Testis (tissue), 3 donors: ENCODE measurements around the gene KIAA1958. TPM values are rescaled to one million over a fixed set of nuclear protein-coding genes. Genes with fewer than 3 reads are reported as not detected.

Source experiments
- DNase-seq: peaks from one replicate; pipeline ENCODE4 v3.0.0-alpha.2; 2019
- H3K27ac ChIP-seq, 2 donors: fragments of 200-600 bp; sonication (generic); one replicate each; pipeline ENCODE4 v1.5.1; 2019
- H3K27me3 ChIP-seq: fragments of 200-600 bp; sonication (generic); one replicate; pipeline ENCODE4 v1.5.1; 2019
- H3K36me3 ChIP-seq: fragments of 200-600 bp; sonication (generic); one replicate; pipeline ENCODE4 v1.5.1; 2017; ENCODE audit warnings: low read depth; ENCODE audit errors: missing control alignments
- H3K4me1 ChIP-seq: fragments of 200-600 bp; sonication (generic); one replicate; pipeline ENCODE4 v1.5.1; 2019
- H3K4me3 ChIP-seq, 2 donors: fragments of 200-600 bp; sonication (generic); one replicate each; pipeline ENCODE4 v1.5.1; 2017 to 2019
- H3K9me3 ChIP-seq: fragments of 200-600 bp; sonication (generic); one replicate; pipeline ENCODE4 v1.5.1; 2017
- POLR2A ChIP-seq: fragments of 450-650 bp; IDR thresholded peaks from one replicate; pipeline ENCODE4 v1.6.1; 2017; ENCODE audit warnings: antibody characterized with exemption, mild to moderate bottlenecking, moderate library complexity
- WGBS, 2 donors: methylation state at CpG; one replicate each; pipeline ENCODE4 v1.1.5; 2018; 5-methylcytosine and 5-hydroxymethylcytosine counted together
- intact Hi-C: fragments of 100-400 bp; cut with DNase I; formaldehyde crosslinking; loops from one replicate; pipeline ENCODE4 v1.15.1; 2023; ENCODE audit warnings: low total_unique reads
- polyA plus RNA-seq: library from polyadenylated mRNA; stranded (reverse); fragments of 350-450 nt; fragmentation: Illumina TruSeq; extraction: RNeasy Lipid Tissue Mini Kit (QIAGEN cat#74804); gene quantifications from one replicate; pipeline ENCODE4 v1.2.3, GENCODE V29; 2014; ENCODE audit warnings: low read depth, low replicate concordance; ENCODE audit not compliant: insufficient read depth
- total RNA-seq, 2 donors: library from RNA; depleted of rRNA; stranded (reverse); fragments of >200 nt; gene quantifications; one replicate each; pipeline ENCODE4 v1.2.3, GENCODE V29; 2016
- TF ChIP-seq, protein P1 (sequence below), 3 experiments: fragments of 450-650 bp in 2 of 3; fragments of 200-600 bp in 1 of 3; sonication (generic) in 1 of 3; IDR thresholded peaks; one replicate each; pipeline ENCODE4 v1.5.1; 2016 to 2019; ENCODE audit warnings: antibody characterized with exemption in 3 of 3, mild to moderate bottlenecking in 2 of 3, moderate library complexity in 1 of 3

KIAA1958 gene
- total and polyA plus RNA-seq, 3 donors from 2014 or later: 14.5 to 74.8 (median 66.5) TPM

DNA sequence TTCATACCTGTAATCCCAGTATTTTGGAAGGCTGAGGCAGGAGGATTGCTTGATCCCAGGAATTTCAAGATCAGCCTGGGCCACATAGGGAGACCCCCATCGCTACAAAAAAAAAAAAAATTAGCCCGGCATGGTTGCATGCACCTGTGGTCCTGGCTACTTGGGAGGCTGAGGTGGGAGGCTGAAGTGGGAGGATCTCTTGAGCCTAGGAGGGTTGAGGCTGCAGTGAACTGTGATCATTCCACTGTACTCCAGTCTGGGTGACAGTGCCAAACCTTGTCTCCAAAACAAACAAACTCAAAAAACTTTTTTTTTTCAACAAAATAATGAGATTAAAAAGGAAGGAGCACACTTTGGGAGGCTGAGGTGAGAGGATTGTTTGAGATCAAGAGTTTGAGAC is 14.2 kb downstream of the KIAA1958 start:
- DNase-seq: no peak
- no peaks in the 10 kb centered on the region for H3K36me3 ChIP-seq
- intact Hi-C loops: no loop called here
- H3K4me1 ChIP-seq: peaks cover 27% of the 10 kb centered on the region
- WGBS, 2 donors: 86 to 87% methylated on average over 2 of the region's 2 CpGs
- no peaks in the 10 kb centered on the region for H3K27me3 ChIP-seq
- no peaks in the 10 kb centered on the region for H3K9me3 ChIP-seq
- peak overlapping the region in 1 of 2 donors; percentile 51 for H3K27ac ChIP-seq
- no peak overlapping the region for H3K4me3 ChIP-seq
- TF ChIP-seq, protein P1, sequence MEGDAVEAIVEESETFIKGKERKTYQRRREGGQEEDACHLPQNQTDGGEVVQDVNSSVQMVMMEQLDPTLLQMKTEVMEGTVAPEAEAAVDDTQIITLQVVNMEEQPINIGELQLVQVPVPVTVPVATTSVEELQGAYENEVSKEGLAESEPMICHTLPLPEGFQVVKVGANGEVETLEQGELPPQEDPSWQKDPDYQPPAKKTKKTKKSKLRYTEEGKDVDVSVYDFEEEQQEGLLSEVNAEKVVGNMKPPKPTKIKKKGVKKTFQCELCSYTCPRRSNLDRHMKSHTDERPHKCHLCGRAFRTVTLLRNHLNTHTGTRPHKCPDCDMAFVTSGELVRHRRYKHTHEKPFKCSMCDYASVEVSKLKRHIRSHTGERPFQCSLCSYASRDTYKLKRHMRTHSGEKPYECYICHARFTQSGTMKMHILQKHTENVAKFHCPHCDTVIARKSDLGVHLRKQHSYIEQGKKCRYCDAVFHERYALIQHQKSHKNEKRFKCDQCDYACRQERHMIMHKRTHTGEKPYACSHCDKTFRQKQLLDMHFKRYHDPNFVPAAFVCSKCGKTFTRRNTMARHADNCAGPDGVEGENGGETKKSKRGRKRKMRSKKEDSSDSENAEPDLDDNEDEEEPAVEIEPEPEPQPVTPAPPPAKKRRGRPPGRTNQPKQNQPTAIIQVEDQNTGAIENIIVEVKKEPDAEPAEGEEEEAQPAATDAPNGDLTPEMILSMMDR (IDR thresholded peaks at IDR 0.05): no peak
- TF ChIP-seq POLR2A: no peak

DNA sequence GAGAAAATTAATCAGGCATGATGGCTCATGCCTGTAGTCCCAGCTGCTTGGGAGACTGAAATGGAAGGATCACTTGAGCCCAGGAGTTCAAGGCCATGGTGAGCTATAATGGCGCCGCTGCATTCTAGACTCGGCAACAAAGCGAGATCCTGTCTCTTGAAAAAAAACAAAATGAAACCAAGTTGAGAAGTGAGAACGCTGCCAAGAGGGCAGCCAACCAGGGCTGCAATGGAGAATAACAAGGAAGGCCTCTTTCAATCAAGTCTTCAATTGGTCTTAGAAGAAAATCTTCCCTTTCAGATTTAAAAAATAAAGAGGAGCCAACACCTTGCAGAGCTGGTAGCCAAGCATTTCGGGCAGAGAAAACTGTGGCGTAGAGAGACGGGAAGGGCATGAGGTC is 14.7 kb downstream of the KIAA1958 start:
- Histone ChIP-seq H3K36me3 (no peaks in the 10 kb centered on the region), H3K27me3 (no peaks in the 10 kb centered on the region), H3K4me1 (peaks cover 22% of the 10 kb centered on the region), H3K9me3 (no peaks in the 10 kb centered on the region), H3K4me3 (no peak overlapping the region), H3K27ac (peak overlapping the region in 1 of 2 donors; percentile 51)
- TF ChIP-seq, protein P1 (IDR thresholded peaks at IDR 0.05): no peak
- no peak for TF ChIP-seq POLR2A
- DNase-seq: no peak
- WGBS, 2 donors: 67% methylated on average over 8 of the region's 8 CpGs
- intact Hi-C loops: no loop called here

DNA sequence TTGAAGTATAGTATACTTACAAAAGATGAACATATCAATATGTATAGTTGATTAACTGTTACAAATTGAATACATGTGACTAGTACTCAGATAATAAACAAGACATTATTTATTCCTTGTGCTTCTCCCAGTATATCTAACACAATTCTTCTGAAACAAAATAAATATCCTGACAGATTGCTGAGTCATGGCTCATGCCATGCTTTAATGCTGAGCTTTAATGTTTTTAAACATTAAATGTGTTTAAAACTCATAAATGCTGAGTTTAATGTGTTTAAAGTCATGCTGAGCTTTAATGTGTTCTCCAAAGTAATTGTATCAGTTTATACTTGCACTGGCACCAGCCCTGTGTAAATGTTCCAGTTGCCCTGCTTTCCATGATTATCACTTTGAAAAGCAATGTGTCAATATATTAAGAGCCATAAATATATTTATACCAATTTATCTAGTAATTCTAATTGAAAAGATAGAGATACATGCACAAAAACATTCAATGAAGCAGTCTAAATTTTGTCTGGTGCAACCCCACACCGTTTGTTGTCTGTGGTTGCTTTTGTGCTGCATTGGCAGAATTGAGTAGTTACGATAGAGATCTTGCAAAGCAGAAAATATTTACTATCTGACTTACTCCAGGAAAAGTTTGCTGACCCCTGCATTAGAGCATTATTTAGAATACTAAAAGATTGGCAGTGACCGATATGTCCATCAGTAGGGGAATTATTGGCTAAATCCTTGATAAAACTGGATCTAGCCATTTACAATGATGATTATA is 15.7 kb downstream of the KIAA1958 start:
- 63 to 69% methylated on average over 3 of the region's 3 CpGs for WGBS, 2 donors
- TF ChIP-seq POLR2A: no peak
- TF ChIP-seq, protein P1 (IDR thresholded peaks at IDR 0.05): no peak
- intact Hi-C loops: no loop called here

DNA sequence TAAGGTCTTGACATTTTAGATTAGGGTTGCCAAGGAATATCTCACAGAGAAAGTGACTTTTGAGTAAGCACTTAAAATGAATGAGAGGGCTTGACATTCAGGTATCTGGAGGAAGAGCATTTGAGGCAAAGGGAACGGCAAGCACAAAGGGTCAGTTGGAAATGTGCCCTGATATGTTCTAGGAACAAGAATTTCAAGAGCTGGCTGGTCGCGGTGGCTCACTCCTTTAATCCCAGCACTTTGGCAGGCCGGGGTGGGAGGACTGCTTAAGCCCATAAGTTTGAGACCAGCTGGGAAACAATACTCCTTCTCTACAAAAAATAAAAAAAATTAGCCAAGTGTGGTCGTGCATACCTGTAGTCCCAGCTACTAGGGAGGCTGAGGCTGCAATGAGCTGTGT is 16.5 kb downstream of the KIAA1958 start:
- no peaks in the 10 kb centered on the region for H3K27me3 ChIP-seq
- H3K27ac ChIP-seq: peak overlapping the region in 1 of 2 donors; percentile 14
- peaks cover 21% of the 10 kb centered on the region for H3K4me1 ChIP-seq
- no peaks in the 10 kb centered on the region for H3K9me3 ChIP-seq
- TF ChIP-seq POLR2A: no peak
- TF ChIP-seq, protein P1 (IDR thresholded peaks at IDR 0.05): no peak
- H3K4me3 ChIP-seq: no peak overlapping the region
- 50 to 60% methylated on average over 5 of the region's 5 CpGs for WGBS, 2 donors
- no peak for DNase-seq
- H3K36me3 ChIP-seq: no peaks in the 10 kb centered on the region
- intact Hi-C loops: no loop called here

More for the DNA sequence above, 15.7 kb downstream of the KIAA1958 start:
- Histone ChIP-seq H3K4me3 (no peak overlapping the region), H3K27ac (peak overlapping the region in 1 of 2 donors; percentile 14), H3K9me3 (no peaks in the 10 kb centered on the region), H3K4me1 (peaks cover 22% of the 10 kb centered on the region), H3K36me3 (no peaks in the 10 kb centered on the region), H3K27me3 (no peaks in the 10 kb centered on the region)
- DNase-seq: no peak

DNA sequence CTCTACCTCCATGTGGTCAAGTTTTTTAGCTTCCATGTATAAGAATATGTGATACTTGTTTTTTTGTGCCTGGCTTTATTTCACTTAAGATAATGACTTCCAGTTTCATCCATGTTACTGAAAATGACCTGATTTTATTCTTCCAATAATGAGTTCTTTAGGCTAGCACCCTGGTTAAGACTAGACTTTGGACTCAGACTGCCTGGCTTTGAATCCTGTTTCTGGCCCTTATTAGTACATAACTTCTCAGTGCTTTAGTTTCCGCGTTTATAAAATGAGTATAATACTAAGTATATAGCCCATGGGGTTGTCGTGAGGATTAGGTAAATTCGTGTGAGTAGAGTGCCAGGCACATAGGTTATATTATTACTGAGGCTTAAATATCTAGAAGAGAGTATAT is 18.5 kb downstream of the KIAA1958 start:
- H3K4me1 ChIP-seq: peaks cover 21% of the 10 kb centered on the region
- no peaks in the 10 kb centered on the region for H3K9me3 ChIP-seq
- no peak overlapping the region for H3K4me3 ChIP-seq
- no peak for DNase-seq
- no peak overlapping the region for H3K27ac ChIP-seq
- no peaks in the 10 kb centered on the region for H3K27me3 ChIP-seq
- TF ChIP-seq, protein P1 (IDR thresholded peaks at IDR 0.05): no peak
- TF ChIP-seq POLR2A: no peak
- intact Hi-C loops: no loop called here
- 84 to 85% methylated on average over 4 of the region's 4 CpGs for whole genome bisulfite sequencing, 2 donors
- no peaks in the 10 kb centered on the region for H3K36me3 ChIP-seq
